ENCODE measurements around the gene TNFRSF1B. TPM values are rescaled to one million over a fixed set of nuclear protein-coding genes. Genes with fewer than 3 reads are reported as not detected.

Gene TNFRSF1B
- polyA plus RNA-seq, 1 donor (not counting 4 experiments of a cell fraction or from before 2014, with no cell fraction given), result 0.04 TPM

GRCh38 chr1:12258272-12258671 is 91.5 kb downstream of the TNFRSF1B start:
- TF ChIP-seq EZH2 (IDR thresholded peaks at IDR 0.05; ENCODE audit: low read length) (no peak), CTCF (optimal IDR thresholded peaks at IDR 0.05 in 1 of 3, IDR thresholded peaks at IDR 0.05 in 1 of 3, conservative IDR thresholded peaks at IDR 0.05 in 1 of 3; ENCODE audit: extremely low read depth in 1 of 3, insufficient read depth in 2 of 3, low read length in 3 of 3) (no peak)
- H3K4me3 ChIP-seq (ENCODE audit: control insufficient read depth in 2 of 3, extremely low read depth in 1 of 3, insufficient read depth in 2 of 3, low read depth in 1 of 3, low read length in 3 of 3), result no peak overlapping the region
- H3K9me1 ChIP-seq (ENCODE audit: control insufficient read depth, extremely low read depth, insufficient read depth, low read length), result no peaks in the 10 kb centered on the region
- no peak overlapping the region for H3K9ac ChIP-seq (ENCODE audit: control insufficient read depth, extremely low read depth, insufficient read depth, low read length)
- dilution Hi-C loops (cut with MboI; ENCODE audit: extremely low pct_ligation_motif_present, low sequenced_read_pairs), result no loop called here
- H2AFZ ChIP-seq (ENCODE audit: control insufficient read depth, low read length), result no peak overlapping the region
- FAIRE-seq, result no peak
- no peak overlapping the region for H3K4me2 ChIP-seq (ENCODE audit: control insufficient read depth, extremely low read depth, insufficient read depth, low read depth, low read length)
- peaks cover 24 to 37% of the 10 kb centered on the region in 2 experiments for H3K36me3 ChIP-seq (ENCODE audit: control insufficient read depth in 2 of 2, extremely low read depth in 1 of 2, insufficient read depth in 2 of 2, low read length in 2 of 2)
- H3K27ac ChIP-seq (ENCODE audit: control insufficient read depth, insufficient read depth, low read length), result no peak overlapping the region
- no peak for DNase-seq (ENCODE audit: low read depth, low spot score)
- H3K79me2 ChIP-seq (ENCODE audit: control insufficient read depth, insufficient read depth, low read length), result no peaks in the 10 kb centered on the region
- H3K27me3 ChIP-seq (ENCODE audit: control insufficient read depth, extremely low read depth, insufficient read depth, low read length), result no peaks in the 10 kb centered on the region
- no peaks in the 10 kb centered on the region for H3K9me3 ChIP-seq (ENCODE audit: control insufficient read depth, low read depth, low read length)
- H3K4me1 ChIP-seq (ENCODE audit: control insufficient read depth, extremely low read depth, insufficient read depth, low read length), result no peaks in the 10 kb centered on the region
- H4K20me1 ChIP-seq (ENCODE audit: control insufficient read depth, extremely low read depth, insufficient read depth, low read length), result no peaks in the 10 kb centered on the region

Small RNA genes lying within 50 kb of the gene (small RNA-seq; reads per million reads assigned to genes)
- 0 reads per million in 3 experiments for gene MIR4632 (ENCODE audit: insufficient read length in 3 of 3, low read depth in 3 of 3, low replicate concordance in 1 of 3)
- 0 reads per million in 3 experiments for gene RF00156 (ENCODE audit: insufficient read length in 3 of 3, low read depth in 3 of 3, low replicate concordance in 1 of 3)

Other genes with a start within 250 kb of the TNFRSF1B start
- 26.7 to 51.9 TPM (median 31.1 TPM) in 3 replicates for gene KIAA2013, start 240.6 kb upstream of the TNFRSF1B start, polyA plus RNA-seq
- gene PLOD1, start 232.3 kb upstream of the TNFRSF1B start, polyA plus RNA-seq, result 63.6 to 91.9 TPM (median 88.4 TPM) in 3 replicates
- 85.4 to 102 TPM (median 94.3 TPM) in 3 replicates for gene MFN2, start 186.5 kb upstream of the TNFRSF1B start, polyA plus RNA-seq
- gene MIIP, start 147.5 kb upstream of the TNFRSF1B start, polyA plus RNA-seq, result 14.3 to 30.6 TPM (median 18.2 TPM) in 3 replicates
- 0.02 to 0.09 TPM (median 0.03 TPM) in 3 replicates for gene TNFRSF8, start 103.7 kb upstream of the TNFRSF1B start, polyA plus RNA-seq
- gene VPS13D, start 63.0 kb downstream of the TNFRSF1B start, polyA plus RNA-seq, result 19.0 to 24.3 TPM (median 20.4 TPM) in 3 replicates

Measured in keratinocyte (primary cell).